K562 (cell line): Measurements from ENCODE around the gene VWA7. TPM values are rescaled to one million over a fixed set of nuclear protein-coding genes. Genes with fewer than 3 reads are reported as not detected.

Experiments used
- ATF3 ChIP-seq, 2 experiments: fragments of 450-650 bp in 1 of 2; sonication (generic) in 1 of 2; formaldehyde crosslinking in 1 of 2; IDR thresholded peaks in 1 of 2; conservative IDR thresholded peaks in 1 of 2; 2 replicates each; pipeline versions ENCODE4 v1.6.1 to v1.8.1; 2016 to 2023; ENCODE audit warnings: mild to moderate bottlenecking in 2 of 2, moderate library complexity in 2 of 2, inconsistent platforms in 1 of 2, missing genetic modification reagents in 1 of 2
- BDP1 ChIP-seq: IDR thresholded peaks from 3 replicates; pipeline ENCODE4 v1.6.1; 2011; ENCODE audit not compliant: insufficient read length, insufficient read depth
- CBFB ChIP-seq: sonication (generic); formaldehyde crosslinking; IDR thresholded peaks from 2 replicates; pipeline ENCODE4 v1.4.0; 2020; ENCODE audit warnings: mild to moderate bottlenecking, missing genetic modification reagents
- CCAR2 ChIP-seq: fragments of 200-400 bp; formaldehyde crosslinking; IDR thresholded peaks from 2 replicates; pipeline ENCODE4 v1.6.1; 2017; ENCODE audit warnings: mild to moderate bottlenecking, low read depth, low read length
- CHD1 ChIP-seq: fragments of 200-600 bp; sonication (generic); IDR thresholded peaks from one replicate; pipeline ENCODE4 v1.6.1; 2012; ENCODE audit warnings: mild to moderate bottlenecking, moderate library complexity, low read length, inconsistent platforms
- CREB1 ChIP-seq, 2 experiments: sonication (generic) in 1 of 2; formaldehyde crosslinking in 1 of 2; IDR thresholded peaks; 2 replicates each; pipeline versions ENCODE4 v1.6.1 to v1.8.0; 2012 to 2022; ENCODE audit warnings: inconsistent platforms in 1 of 2, mild to moderate bottlenecking in 1 of 2, missing genetic modification reagents in 1 of 2, moderate library complexity in 1 of 2
- HNRNPUL1 ChIP-seq: fragments of 200-400 bp; formaldehyde crosslinking; IDR thresholded peaks from 2 replicates; pipeline ENCODE4 v1.6.1; 2017; ENCODE audit warnings: low read length
- KLF10 ChIP-seq: fragments of 250-450 bp; sonication (Bioruptor Pico); IDR thresholded peaks from 2 replicates; pipeline ENCODE4 v1.6.1; 2021; ENCODE audit warnings: matching md5 sums
- NR2C1 ChIP-seq, 2 experiments: fragments of 450-650 bp; IDR thresholded peaks; 2 replicates each; pipeline ENCODE4 v1.6.1; 2017; ENCODE audit warnings: mild to moderate bottlenecking in 2 of 2, antibody characterized with exemption in 1 of 2, inconsistent platforms in 1 of 2, missing compliant biosample characterization in 1 of 2, missing genetic modification characterization in 1 of 2
- PHB ChIP-seq: fragments of 250-450 bp; sonication (Bioruptor Pico); IDR thresholded peaks from 2 replicates; pipeline ENCODE4 v1.5.0; 2021
- SMARCA5 ChIP-seq: fragments of 450-650 bp; IDR thresholded peaks from 2 replicates; pipeline ENCODE4 v1.6.1; 2016
- TCF7L2 ChIP-seq: fragments of 150-350 bp; IDR thresholded peaks from 2 replicates; pipeline ENCODE4 v1.6.1; 2016; ENCODE audit warnings: low read depth, mild to moderate bottlenecking, low read length, moderate library complexity
- THRB ChIP-seq: fragments of 450-650 bp; formaldehyde crosslinking; conservative IDR thresholded peaks from 2 replicates; pipeline ENCODE4 v1.4.0; 2022; ENCODE audit warnings: mild to moderate bottlenecking, missing genetic modification characterization
- TRIM25 ChIP-seq: fragments of 450-650 bp; IDR thresholded peaks from 2 replicates; pipeline ENCODE4 v1.7.0; 2016; ENCODE audit warnings: borderline replicate concordance
- XRCC5 ChIP-seq: fragments of 200-400 bp; formaldehyde crosslinking; IDR thresholded peaks from 2 replicates; pipeline ENCODE4 v1.6.1; 2017; ENCODE audit warnings: low read depth, mild to moderate bottlenecking, low read length
- ZBTB33 ChIP-seq: sonication (generic); formaldehyde crosslinking; IDR thresholded peaks from 2 replicates; pipeline ENCODE4 v1.8.1; 2023; ENCODE audit warnings: mild to moderate bottlenecking, missing genetic modification reagents
- ZNF280A ChIP-seq: fragments of 450-650 bp; IDR thresholded peaks from 2 replicates; pipeline ENCODE4 v1.6.1; 2018; ENCODE audit warnings: mild to moderate bottlenecking, low read depth; ENCODE audit not compliant: partially characterized antibody
- ZNF316 ChIP-seq: fragments of 450-650 bp; IDR thresholded peaks from 2 replicates; pipeline ENCODE4 v1.6.1; 2016
- ZNF79 ChIP-seq: fragments of 250-450 bp; sonication (Bioruptor Pico); IDR thresholded peaks from 2 replicates; pipeline ENCODE4 v1.4.0; 2020; ENCODE audit warnings: low read depth, mild to moderate bottlenecking, moderate library complexity
- polyA plus RNA-seq, 8 experiments: library from polyadenylated mRNA; depleted of rRNA in 4 of 8; stranded (reverse) in 5 of 8; unstranded in 3 of 8; fragments of >200 nt; fragmentation: Nextera tagmentation in 2 of 8; fragmentation: Illumina TruSeq in 1 of 8; extraction: Ambion mirVana in 2 of 8; extraction: Trizol in 1 of 8; gene quantifications; 2 replicates each; pipeline versions ENCODE4 v1.2.1 to v1.2.3, GENCODE V29; 2011 to 2014; ENCODE audit warnings: inconsistent platforms in 1 of 8, missing spikeins in 1 of 8
- total RNA-seq, 7 experiments: library from RNA; depleted of rRNA in 6 of 7; stranded (reverse); fragments of >200 nt in 6 of 7; fragmentation: Illumina TruSeq in 2 of 7; extraction: Trizol in 2 of 7; gene quantifications; 2 replicates each; pipeline versions ENCODE4 v1.2.1 to v1.2.3, GENCODE V29; 2011 to 2021; ENCODE audit warnings: low replicate concordance in 1 of 7

VWA7 gene
- total and polyA plus RNA-seq, 9 of the 15 experiments (the other 6 are each of a cell fraction or from before 2014, with no cell fraction given): 0.18 to 2.9 (median 0.95) TPM

- 0 out of 2 replicates have a peak, but pooled peaks have one; percentile 54 for TF ChIP-seq THRB
- no peak for TF ChIP-seq ZNF79
- TF ChIP-seq TRIM25: peak; percentile 56; the same call in 1 of the 2 replicates
- peak; percentile 30; the same call in 1 of the 2 replicates for TF ChIP-seq CBFB (CRISPR knock-in tag)
- peak; percentile 38 for TF ChIP-seq ZNF280A
- TF ChIP-seq BDP1: no peak
- 0 out of 2 replicates have a peak, but pooled peaks have one; percentile 6 for TF ChIP-seq CCAR2
- 0 out of 2 replicates have a peak, but pooled peaks have one; percentile 46 for TF ChIP-seq KLF10
- 0 out of 2 replicates have a peak, but pooled peaks have one; percentile 28 for TF ChIP-seq HNRNPUL1
- TF ChIP-seq CREB1 (IDR thresholded peaks at IDR 0.05): peak; percentile 9; the same call in 1 of the 2 replicates
- no peak for TF ChIP-seq CREB1 (CRISPR knock-in tag; IDR thresholded peaks at IDR 0.05)
- peak; percentile 78 for TF ChIP-seq ZNF316
- peak; percentile 63; the same call in 1 of the 2 replicates for TF ChIP-seq XRCC5
- TF ChIP-seq TCF7L2: no peak
- TF ChIP-seq PHB (CRISPR knock-in tag): no peak
- TF ChIP-seq ZBTB33 (CRISPR knock-in tag): no peak
- TF ChIP-seq CHD1: peak; percentile 20
- peak; percentile 44; the same call in 1 of the 2 replicates for TF ChIP-seq SMARCA5
- no peak for TF ChIP-seq ATF3 (IDR thresholded peaks at IDR 0.05)
- TF ChIP-seq ATF3 (CRISPR knock-in tag; conservative IDR thresholded peaks at IDR 0.05): 0 out of 2 replicates have a peak, but pooled peaks have one; percentile 96
- TF ChIP-seq NR2C1 (IDR thresholded peaks at IDR 0.05): no peak
- TF ChIP-seq NR2C1 (tag; IDR thresholded peaks at IDR 0.05): no peak
Observed at GRCh38 chr6:31734247-31734820, 42.8 kb downstream of the VWA7 start (continued).
